Mononuclear cell (primary cell): ENCODE data around the gene ARHGDIA. TPM values are rescaled to one million over a fixed set of nuclear protein-coding genes. Genes with fewer than 3 reads are reported as not detected.

Source experiments
- H3K27me3 ChIP-seq: 2 replicates; pipeline ENCODE4 v1.6.0; 2011; ENCODE audit warnings: low read length, control low read depth; ENCODE audit not compliant: insufficient read depth
- H3K4me1 ChIP-seq: 2 replicates; pipeline ENCODE4 v1.5.1; 2011; ENCODE audit warnings: mild to moderate bottlenecking, low read length, control low read depth; ENCODE audit not compliant: insufficient read depth
- H3K4me3 ChIP-seq: 2 replicates; pipeline ENCODE4 v1.5.1; 2011; ENCODE audit warnings: mild to moderate bottlenecking, low read length, moderate library complexity
- H3K9me3 ChIP-seq: 2 replicates; pipeline ENCODE4 v1.5.1; 2011; ENCODE audit warnings: low read depth, mild to moderate bottlenecking, control low read depth, low read length
- total RNA-seq: library from RNA; depleted of rRNA; stranded (reverse); fragments of >200 nt; gene quantifications from one replicate; pipeline ENCODE4 v1.2.3, GENCODE V29; 2012

ARHGDIA gene
- total RNA-seq, 1 donor = 189 TPM

- Histone ChIP-seq H3K4me3 (no peak overlapping the region), H3K4me1 (peaks cover 64% of the 10 kb centered on the region)
Observed at GRCh38 chr17:81865733-81866439, 5.3 kb downstream of the ARHGDIA start.

GRCh38 chr17:81865358-81865732 is 5.8 kb downstream of the ARHGDIA start:
- H3K4me3 ChIP-seq = no peak overlapping the region
- peaks cover 63% of the 10 kb centered on the region for H3K4me1 ChIP-seq
- no peaks in the 10 kb centered on the region for H3K9me3 ChIP-seq
- H3K27me3 ChIP-seq = no peaks in the 10 kb centered on the region

More at GRCh38 chr17:81865733-81866439, 5.3 kb downstream of the ARHGDIA start:
- no peaks in the 10 kb centered on the region for H3K9me3 ChIP-seq
- no peaks in the 10 kb centered on the region for H3K27me3 ChIP-seq

GRCh38 chr17:81863833-81864768 is 7.0 kb downstream of the ARHGDIA start:
- H3K4me1 ChIP-seq = peaks cover 59% of the 10 kb centered on the region
- no peak overlapping the region for H3K4me3 ChIP-seq
- H3K27me3 ChIP-seq = no peaks in the 10 kb centered on the region
- H3K9me3 ChIP-seq = no peaks in the 10 kb centered on the region

- Histone ChIP-seq H3K27me3 (no peaks in the 10 kb centered on the region), H3K4me1 (peaks cover 61% of the 10 kb centered on the region), H3K9me3 (no peaks in the 10 kb centered on the region), H3K4me3 (no peak overlapping the region)
Observed at GRCh38 chr17:81863123-81863675, 7.9 kb downstream of the ARHGDIA start.

- Histone ChIP-seq H3K4me1 (peaks cover 44% of the 10 kb centered on the region), H3K4me3 (peak overlapping the region; percentile 55), H3K27me3 (no peaks in the 10 kb centered on the region)
Observed at GRCh38 chr17:81860756-81861568, 10.2 kb downstream of the ARHGDIA start.

GRCh38 chr17:81859906-81860755 is 11.0 kb downstream of the ARHGDIA start, which contains the start of gene P4HB:
TSS of gene P4HB (minus strand) at chr17:81860535. CDS start at chr17:81860471, 64 bp downstream.
- peaks cover 44% of the 10 kb centered on the region for H3K4me1 ChIP-seq
- peak within 1 kb of the TSS; percentile 66 for H3K4me3 ChIP-seq
- no peaks in the 10 kb centered on the region for H3K27me3 ChIP-seq
- no peaks in the 10 kb centered on the region for H3K9me3 ChIP-seq

More at GRCh38 chr17:81860756-81861568, 10.2 kb downstream of the ARHGDIA start:
- no peaks in the 10 kb centered on the region for H3K9me3 ChIP-seq

- H3K9me3 ChIP-seq = no peaks in the 10 kb centered on the region
- H3K27me3 ChIP-seq = no peaks in the 10 kb centered on the region
- H3K4me1 ChIP-seq = peaks cover 44% of the 10 kb centered on the region
- peak overlapping the region; percentile 66 for H3K4me3 ChIP-seq
Observed at GRCh38 chr17:81858967-81859905, 11.9 kb downstream of the ARHGDIA start.

GRCh38 chr17:81858170-81858966 is 12.8 kb downstream of the ARHGDIA start:
- H3K4me1 ChIP-seq = peaks cover 42% of the 10 kb centered on the region
- no peaks in the 10 kb centered on the region for H3K9me3 ChIP-seq
- H3K27me3 ChIP-seq = no peaks in the 10 kb centered on the region
- no peak overlapping the region for H3K4me3 ChIP-seq

- Histone ChIP-seq H3K27me3 (no peaks in the 10 kb centered on the region), H3K4me1 (peaks cover 22% of the 10 kb centered on the region), H3K4me3 (no peak overlapping the region), H3K9me3 (no peaks in the 10 kb centered on the region)
Observed at GRCh38 chr17:81854974-81855774, 16.0 kb downstream of the ARHGDIA start.

- H3K27me3 ChIP-seq = no peaks in the 10 kb centered on the region
- H3K4me3 ChIP-seq = no peak overlapping the region
- H3K9me3 ChIP-seq = no peaks in the 10 kb centered on the region
- H3K4me1 ChIP-seq = no peaks in the 10 kb centered on the region
Observed at GRCh38 chr17:81852237-81852636, 18.9 kb downstream of the ARHGDIA start.

GRCh38 chr17:81851423-81851822 is 19.7 kb downstream of the ARHGDIA start:
- Histone ChIP-seq H3K4me3 (no peak overlapping the region), H3K27me3 (no peaks in the 10 kb centered on the region), H3K9me3 (no peaks in the 10 kb centered on the region), H3K4me1 (no peaks in the 10 kb centered on the region)

GRCh38 chr17:81849457-81849856 is 21.7 kb downstream of the ARHGDIA start:
- Histone ChIP-seq H3K4me1 (no peaks in the 10 kb centered on the region), H3K4me3 (no peak overlapping the region), H3K27me3 (no peaks in the 10 kb centered on the region), H3K9me3 (no peaks in the 10 kb centered on the region)
